RWPE1 (cell line): ENCODE measurements around the gene NDUFAF5.
"Not testable (repeated sequence)": the region's sequence is repeated elsewhere in the genome, so short reads cannot be mapped to it uniquely, and the experiment has no call there.

Experiments
- CTCF ChIA-PET: fragments of 350-600 bp; sonication (Branson Sonifier 250); formaldehyde crosslinking; extraction: SDS; loops from one replicate; lab custom pipeline; 2021; lab: Yijun Ruan, JAX
- POLR2A ChIA-PET: fragments of 400-600 bp; formaldehyde crosslinking; extraction: SDS; loops from one replicate; lab custom pipeline; 2020; ENCODE audit warnings: antibody characterized with exemption; ENCODE audit not compliant: low non-redundant PET; lab: Yijun Ruan, JAX
- DNase-seq: peaks from one replicate; pipeline ENCODE4 v3.0.0; 2012; ENCODE audit warnings: low spot score
- H3K27ac ChIP-seq: fragments of 450-650 bp; 2 replicates; pipeline ENCODE4 v1.5.1; 2017
- TF ChIP-seq, protein P1 (sequence below): fragments of 450-650 bp; conservative IDR thresholded peaks from 2 replicates; pipeline ENCODE4 v1.5.1; 2017; ENCODE audit warnings: low read depth, mild to moderate bottlenecking

NDUFAF5 gene

DNA sequence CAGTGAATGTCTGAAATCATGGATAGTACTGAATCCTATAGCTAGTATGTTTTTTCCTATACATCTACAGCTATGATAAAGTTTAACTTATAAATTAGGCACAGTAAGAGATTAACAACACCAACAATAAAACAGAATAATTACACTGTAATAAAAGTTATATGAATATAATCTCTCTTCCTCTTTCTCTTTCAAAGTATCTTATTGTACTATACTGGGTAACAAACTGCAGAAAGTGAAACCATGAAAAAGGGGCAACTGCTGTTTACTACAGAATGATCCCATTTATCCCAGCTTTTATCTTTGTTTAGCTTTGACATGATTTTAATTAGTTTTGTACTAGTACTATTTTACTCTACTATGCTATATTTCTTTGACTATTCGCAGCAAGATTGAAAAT lies 25.9 kb upstream of the NDUFAF5 start:
- H3K27ac ChIP-seq, result no peak overlapping the region
- CTCF ChIA-PET, result no interaction called here
- DNase-seq, result no peak
- TF ChIP-seq, protein P1, sequence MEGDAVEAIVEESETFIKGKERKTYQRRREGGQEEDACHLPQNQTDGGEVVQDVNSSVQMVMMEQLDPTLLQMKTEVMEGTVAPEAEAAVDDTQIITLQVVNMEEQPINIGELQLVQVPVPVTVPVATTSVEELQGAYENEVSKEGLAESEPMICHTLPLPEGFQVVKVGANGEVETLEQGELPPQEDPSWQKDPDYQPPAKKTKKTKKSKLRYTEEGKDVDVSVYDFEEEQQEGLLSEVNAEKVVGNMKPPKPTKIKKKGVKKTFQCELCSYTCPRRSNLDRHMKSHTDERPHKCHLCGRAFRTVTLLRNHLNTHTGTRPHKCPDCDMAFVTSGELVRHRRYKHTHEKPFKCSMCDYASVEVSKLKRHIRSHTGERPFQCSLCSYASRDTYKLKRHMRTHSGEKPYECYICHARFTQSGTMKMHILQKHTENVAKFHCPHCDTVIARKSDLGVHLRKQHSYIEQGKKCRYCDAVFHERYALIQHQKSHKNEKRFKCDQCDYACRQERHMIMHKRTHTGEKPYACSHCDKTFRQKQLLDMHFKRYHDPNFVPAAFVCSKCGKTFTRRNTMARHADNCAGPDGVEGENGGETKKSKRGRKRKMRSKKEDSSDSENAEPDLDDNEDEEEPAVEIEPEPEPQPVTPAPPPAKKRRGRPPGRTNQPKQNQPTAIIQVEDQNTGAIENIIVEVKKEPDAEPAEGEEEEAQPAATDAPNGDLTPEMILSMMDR, result no peak
- POLR2A ChIA-PET, result no interaction called here

GRCh38 chr20:13760451-13760946 lies 24.3 kb upstream of the NDUFAF5 start:
- POLR2A ChIA-PET, H3K27ac ChIP-seq, DNase-seq, CTCF ChIA-PET: not testable (repeated sequence)

GRCh38 chr20:13765299-13765698 lies 19.5 kb upstream of the NDUFAF5 start:
- ChIA-PET POLR2A (no interaction called here), CTCF (no interaction called here)
- DNase-seq, result no peak
- TF ChIP-seq, protein P1, result no peak
- H3K27ac ChIP-seq, result no peak overlapping the region

DNA sequence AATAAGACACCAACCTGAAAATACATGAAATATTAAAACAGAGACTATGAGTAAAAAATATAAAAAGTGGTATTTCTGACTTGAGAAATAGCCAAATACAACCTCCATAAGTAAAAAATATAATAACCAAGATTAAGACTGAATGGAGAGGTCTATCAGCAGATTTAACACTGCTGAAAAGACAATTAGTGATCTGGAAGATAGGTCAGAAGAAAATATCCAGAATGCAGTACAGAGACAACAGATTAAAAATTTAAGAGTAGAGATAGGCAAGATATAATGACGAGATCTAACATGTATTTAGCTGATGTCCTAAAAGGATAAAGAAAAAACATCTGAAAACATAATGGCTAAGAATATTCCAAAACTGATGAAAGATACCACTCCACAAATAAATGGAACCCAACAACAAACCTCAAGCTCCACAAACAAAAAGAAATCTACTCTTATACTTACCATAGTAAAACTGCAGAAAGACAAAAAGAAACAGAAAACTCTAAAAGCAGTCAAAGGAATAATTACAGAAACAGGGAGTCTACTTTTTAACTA lies 18.9 kb upstream of the NDUFAF5 start:
- no peak overlapping the region for H3K27ac ChIP-seq
- ChIA-PET CTCF (no interaction called here), POLR2A (no interaction called here)
- TF ChIP-seq, protein P1, result no peak
- no peak for DNase-seq

- TF ChIP-seq, protein P1, result no peak
- H3K27ac ChIP-seq, result no peak overlapping the region
- CTCF ChIA-PET, result interaction anchor here (0.6 kb wide), 1 partner anchor 222 kb away, joined by 3 read pairs; no protein-coding TSS in a partner anchor
- POLR2A ChIA-PET, result no interaction called here
- no peak for DNase-seq
Observed at GRCh38 chr20:13770141-13770540, 14.7 kb upstream of the NDUFAF5 start.

- H3K27ac ChIP-seq, result no peak overlapping the region
- ChIA-PET POLR2A (no interaction called here), CTCF (interaction anchor here (0.6 to 1.0 kb wide), 14 partner anchors 8 to 1865 kb away, joined by 3 to 11 read pairs (median 4); partner anchors contain the start of genes NDUFAF5 and TASP1)
- DNase-seq, result peak; percentile 21
- TF ChIP-seq, protein P1, result peak; percentile 76
Observed at GRCh38 chr20:13771853-13772453, 12.9 kb upstream of the NDUFAF5 start.

DNA sequence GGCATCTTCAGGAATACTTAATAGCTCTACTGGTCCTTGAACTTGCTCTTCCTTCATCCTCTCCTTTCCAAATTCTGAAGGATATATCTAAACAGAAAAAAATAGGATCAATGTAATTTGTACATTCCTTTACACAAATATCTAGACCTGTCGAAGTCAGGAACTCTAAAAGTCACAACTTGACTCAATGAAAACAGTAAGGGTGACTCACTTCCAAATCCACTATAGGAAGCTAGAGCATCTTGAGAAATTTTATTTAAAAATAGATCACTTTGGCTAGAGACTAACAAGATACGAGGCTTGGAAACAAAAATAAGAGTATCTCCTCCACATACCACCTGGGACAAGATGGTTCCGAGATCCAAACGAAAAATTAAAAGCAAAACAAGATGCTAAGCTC lies 12.3 kb upstream of the NDUFAF5 start:
- DNase-seq, result no peak
- ChIA-PET CTCF (interaction anchor here (0.6 to 1.0 kb wide), 8 partner anchors 9 to 655 kb away, joined by 3 to 4 read pairs (median 4); partner anchors contain the start of gene TASP1), POLR2A (no interaction called here)
- no peak overlapping the region for H3K27ac ChIP-seq
- TF ChIP-seq, protein P1, result no peak
